Measurements from ENCODE around the gene MYPOP. TPM values are rescaled to one million over a fixed set of nuclear protein-coding genes. Genes with fewer than 3 reads are reported as not detected.

MYPOP gene
- total RNA-seq, 1 experiment from 2014 or later = 13.6 TPM

- no peak for TF ChIP-seq CTCF (conservative IDR thresholded peaks at IDR 0.05)
- no peak for TF ChIP-seq EZH2 (IDR thresholded peaks at IDR 0.05; ENCODE audit: low read depth)
- H2AFZ ChIP-seq = no peak overlapping the region
- no peaks in the 10 kb centered on the region for H3F3A ChIP-seq (ENCODE audit: insufficient read depth, low read depth)
- no peak for DNase-seq
- BruUV-seq (replicated peaks) = no TSS peak
- no peaks in the 10 kb centered on the region for H3K9me2 ChIP-seq (ENCODE audit: insufficient read depth)
- H3K27me3 ChIP-seq (ENCODE audit: insufficient read depth, low read depth) = peaks cover 50% of the 10 kb centered on the region
- intact Hi-C loops (cut with micrococcal nuclease; ENCODE audit: unreplicated experiment) = no loop called here
- no peaks in the 10 kb centered on the region for H3K36me3 ChIP-seq (ENCODE audit: low read depth)
- no peaks in the 10 kb centered on the region for H3K9me3 ChIP-seq (ENCODE audit: insufficient read depth, low read depth)
- no peak overlapping the region for H3K4me3 ChIP-seq
- no peaks in the 10 kb centered on the region for H3K4me1 ChIP-seq (replicated peaks; ENCODE audit: insufficient read depth)
- no peaks in the 10 kb centered on the region for H3K79me2 ChIP-seq (ENCODE audit: low read depth)
- 0 out of 2 replicates have a peak, but pooled peaks cover 6% of the 10 kb centered on the region for H4K20me1 ChIP-seq (ENCODE audit: insufficient read depth)
- POLR2A ChIA-PET (ENCODE audit: unreplicated experiment) = no interaction called here
- CTCF ChIA-PET = interaction anchor here (0.6 kb wide), 1 partner anchor 438 kb away, joined by 4 read pairs; no protein-coding TSS in a partner anchor
- no peak overlapping the region for H3K27ac ChIP-seq
- H3K4me2 ChIP-seq = no peak overlapping the region
Measured at GRCh38 chr19:45939792-45940514, 37.5 kb upstream of the MYPOP start.

GRCh38 chr19:45938733-45939319 is 36.4 kb upstream of the MYPOP start:
- ChIA-PET CTCF (no interaction called here), POLR2A (ENCODE audit: unreplicated experiment) (no interaction called here)
- BruUV-seq (replicated peaks) = no TSS peak

GRCh38 chr19:45935267-45935666 is 32.9 kb upstream of the MYPOP start:
- H3K79me2 ChIP-seq (ENCODE audit: low read depth) = no peaks in the 10 kb centered on the region
- DNase-seq = no peak
- POLR2A ChIA-PET (ENCODE audit: unreplicated experiment) = no interaction called here
- TF ChIP-seq EZH2 (IDR thresholded peaks at IDR 0.05; ENCODE audit: low read depth) (no peak), CTCF (conservative IDR thresholded peaks at IDR 0.05) (no peak)
- no peak overlapping the region for H3K4me3 ChIP-seq
- intact Hi-C loops (cut with micrococcal nuclease; ENCODE audit: unreplicated experiment) = no loop called here
- H3K9me2 ChIP-seq (ENCODE audit: insufficient read depth) = no peaks in the 10 kb centered on the region
- CTCF ChIA-PET = no interaction called here
- H3K4me1 ChIP-seq (replicated peaks; ENCODE audit: insufficient read depth) = no peaks in the 10 kb centered on the region
- no TSS peak for BruUV-seq (replicated peaks)
- H3F3A ChIP-seq (ENCODE audit: insufficient read depth, low read depth) = no peaks in the 10 kb centered on the region
- H2AFZ ChIP-seq = no peak overlapping the region
- H3K36me3 ChIP-seq (ENCODE audit: low read depth) = no peaks in the 10 kb centered on the region
- H3K27ac ChIP-seq = no peak overlapping the region
- H3K9me3 ChIP-seq (ENCODE audit: insufficient read depth, low read depth) = no peaks in the 10 kb centered on the region
- H3K4me2 ChIP-seq = no peak overlapping the region
- H3K27me3 ChIP-seq (ENCODE audit: insufficient read depth, low read depth) = peaks cover 81% of the 10 kb centered on the region
- H4K20me1 ChIP-seq (ENCODE audit: insufficient read depth) = 0 out of 2 replicates have a peak, but pooled peaks cover 6% of the 10 kb centered on the region

More at GRCh38 chr19:45938733-45939319, 36.4 kb upstream of the MYPOP start:
- DNase-seq = no peak
- no peaks in the 10 kb centered on the region for H3K4me1 ChIP-seq (replicated peaks; ENCODE audit: insufficient read depth)
- peaks cover 55% of the 10 kb centered on the region for H3K27me3 ChIP-seq (ENCODE audit: insufficient read depth, low read depth)
- no peaks in the 10 kb centered on the region for H3K9me2 ChIP-seq (ENCODE audit: insufficient read depth)
- H4K20me1 ChIP-seq (ENCODE audit: insufficient read depth) = 0 out of 2 replicates have a peak, but pooled peaks cover 6% of the 10 kb centered on the region
- no peaks in the 10 kb centered on the region for H3F3A ChIP-seq (ENCODE audit: insufficient read depth, low read depth)
- H3K27ac ChIP-seq = no peak overlapping the region
- no peak overlapping the region for H3K4me2 ChIP-seq
- TF ChIP-seq CTCF (conservative IDR thresholded peaks at IDR 0.05) (no peak), EZH2 (IDR thresholded peaks at IDR 0.05; ENCODE audit: low read depth) (no peak)
- H3K79me2 ChIP-seq (ENCODE audit: low read depth) = no peaks in the 10 kb centered on the region
- H3K36me3 ChIP-seq (ENCODE audit: low read depth) = no peaks in the 10 kb centered on the region
- no peak overlapping the region for H2AFZ ChIP-seq
- intact Hi-C loops (cut with micrococcal nuclease; ENCODE audit: unreplicated experiment) = no loop called here
- no peak overlapping the region for H3K4me3 ChIP-seq
- no peaks in the 10 kb centered on the region for H3K9me3 ChIP-seq (ENCODE audit: insufficient read depth, low read depth)
